GM10266 (cell line): ENCODE measurements around the gene ZNF830.
"Not testable (repeated sequence)": the region's sequence is repeated elsewhere in the genome, so short reads cannot be mapped to it uniquely, and the experiment has no call there.

Experiments used
- DNase-seq: peaks from one replicate; pipeline ENCODE4 v3.0.0; 2012; ENCODE audit errors: extremely low spot score
- CTCF ChIP-seq: IDR thresholded peaks from 2 replicates; pipeline ENCODE4 v1.5.1; 2012; ENCODE audit warnings: mild to moderate bottlenecking, low read depth; ENCODE audit not compliant: control insufficient read depth, insufficient read depth; ENCODE audit errors: missing control alignments

ZNF830 gene

GRCh38 chr17:34961093-34961911 lies at the start of gene ZNF830, which contains the start of gene CCT6B:
Gene ZNF830, plus strand, starts transcription at chr17:34961540. Its CDS starts 27 bp downstream, at chr17:34961567.
Gene CCT6B, minus strand, starts transcription at chr17:34961460. Its CDS starts 67 bp downstream, at chr17:34961393.
- peak; percentile 88 for DNase-seq
- TF ChIP-seq CTCF = no peak

- no peak for TF ChIP-seq CTCF
- DNase-seq = no peak
Measured at GRCh38 chr17:34913001-34913400, 48.3 kb upstream of the ZNF830 start.

- no peak for DNase-seq
- no peak for TF ChIP-seq CTCF
Measured at GRCh38 chr17:34916120-34916519, 45.2 kb upstream of the ZNF830 start.

GRCh38 chr17:34917381-34917780 lies 44.0 kb upstream of the ZNF830 start:
- no peak for TF ChIP-seq CTCF

GRCh38 chr17:34920676-34921075 lies 40.7 kb upstream of the ZNF830 start:
- TF ChIP-seq CTCF = no peak
- no peak for DNase-seq

More at GRCh38 chr17:34917381-34917780, 44.0 kb upstream of the ZNF830 start:
- DNase-seq = no peak

GRCh38 chr17:34926661-34927060 lies 34.7 kb upstream of the ZNF830 start:
- no peak for DNase-seq
- TF ChIP-seq CTCF = no peak

- TF ChIP-seq CTCF = no peak
- no peak for DNase-seq
Measured at GRCh38 chr17:34930283-34930682, 31.1 kb upstream of the ZNF830 start.

GRCh38 chr17:34950780-34951179 lies 10.6 kb upstream of the ZNF830 start:
- not testable (repeated sequence) for DNase-seq
